ENCODE measurements around the gene AGPAT2. TPM values are rescaled to one million over a fixed set of nuclear protein-coding genes. Genes with fewer than 3 reads are reported as not detected.

The AGPAT2 gene
- total and polyA plus RNA-seq, 2 donors (not counting 1 experiment from before 2014, with no cell fraction given): 25.1 to 43.3 TPM

DNA sequence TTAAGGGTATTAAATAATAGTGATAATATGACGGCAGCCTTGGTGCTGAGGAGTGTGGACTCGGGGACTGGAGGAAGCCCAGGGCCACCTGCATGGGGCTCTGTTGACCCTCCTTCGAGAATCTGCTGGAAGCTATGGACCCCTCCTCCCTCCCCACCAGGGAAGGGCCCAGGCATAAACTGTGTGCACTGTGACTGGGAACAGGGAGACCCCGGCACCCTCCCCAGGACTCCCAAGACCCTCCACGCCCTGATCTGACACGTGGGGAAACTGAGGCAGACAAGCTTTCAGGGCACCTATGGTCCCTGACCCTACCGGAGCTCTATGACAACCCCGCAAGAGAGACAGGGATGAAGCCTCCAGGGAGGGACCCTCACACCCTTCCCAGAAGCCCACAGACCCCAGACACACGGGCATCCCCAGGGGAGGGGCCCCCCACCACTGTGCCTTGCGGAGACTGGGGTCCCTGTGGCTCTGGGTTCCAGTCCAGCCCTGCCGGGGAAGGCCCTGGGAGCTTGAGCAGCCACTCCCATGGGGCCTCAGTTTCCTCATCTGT lies 31.0 kb downstream of the AGPAT2 start:
- Histone ChIP-seq H2AFZ (ENCODE audit: low read length) (no peak overlapping the region), H3K79me2 (ENCODE audit: control insufficient read depth, insufficient read depth, low read length) (no peaks in the 10 kb centered on the region), H3K4me1 (ENCODE audit: control insufficient read depth, extremely low read depth, insufficient read depth, low read length) (no peaks in the 10 kb centered on the region), H3K9ac (ENCODE audit: insufficient read depth, low read length) (no peak overlapping the region), H3K4me3 (replicated peaks in 1 of 4; ENCODE audit: control extremely low read depth in 1 of 4, insufficient read depth in 1 of 4, low read depth in 3 of 4, low read length in 4 of 4) (no peak overlapping the region), H4K20me1 (ENCODE audit: control insufficient read depth, extremely low read depth, insufficient read depth, low read length) (no peaks in the 10 kb centered on the region), H3K36me3 (ENCODE audit: control insufficient read depth, insufficient read depth, low read length) (no peaks in the 10 kb centered on the region), H3K27ac (ENCODE audit: insufficient read depth, low read length) (no peak overlapping the region), H3K9me3 (ENCODE audit: control insufficient read depth, insufficient read depth, low read depth, low read length) (no peaks in the 10 kb centered on the region), H3K27me3 (ENCODE audit: control insufficient read depth, insufficient read depth, low read length) (peaks cover 9% of the 10 kb centered on the region), H3K4me2 (ENCODE audit: extremely low read depth, insufficient read depth, low read length) (no peak overlapping the region)
- no peak for TF ChIP-seq EZH2 (IDR thresholded peaks at IDR 0.05; ENCODE audit: low read length, missing control alignments)
- TF ChIP-seq, protein P1, sequence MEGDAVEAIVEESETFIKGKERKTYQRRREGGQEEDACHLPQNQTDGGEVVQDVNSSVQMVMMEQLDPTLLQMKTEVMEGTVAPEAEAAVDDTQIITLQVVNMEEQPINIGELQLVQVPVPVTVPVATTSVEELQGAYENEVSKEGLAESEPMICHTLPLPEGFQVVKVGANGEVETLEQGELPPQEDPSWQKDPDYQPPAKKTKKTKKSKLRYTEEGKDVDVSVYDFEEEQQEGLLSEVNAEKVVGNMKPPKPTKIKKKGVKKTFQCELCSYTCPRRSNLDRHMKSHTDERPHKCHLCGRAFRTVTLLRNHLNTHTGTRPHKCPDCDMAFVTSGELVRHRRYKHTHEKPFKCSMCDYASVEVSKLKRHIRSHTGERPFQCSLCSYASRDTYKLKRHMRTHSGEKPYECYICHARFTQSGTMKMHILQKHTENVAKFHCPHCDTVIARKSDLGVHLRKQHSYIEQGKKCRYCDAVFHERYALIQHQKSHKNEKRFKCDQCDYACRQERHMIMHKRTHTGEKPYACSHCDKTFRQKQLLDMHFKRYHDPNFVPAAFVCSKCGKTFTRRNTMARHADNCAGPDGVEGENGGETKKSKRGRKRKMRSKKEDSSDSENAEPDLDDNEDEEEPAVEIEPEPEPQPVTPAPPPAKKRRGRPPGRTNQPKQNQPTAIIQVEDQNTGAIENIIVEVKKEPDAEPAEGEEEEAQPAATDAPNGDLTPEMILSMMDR (conservative IDR thresholded peaks at IDR 0.05 in 1 of 2, IDR thresholded peaks at IDR 0.05 in 1 of 2; ENCODE audit: low read depth in 1 of 2, low read length in 2 of 2): no peak
- no peak for DNase-seq (ENCODE audit: low read depth in 2 of 2)

DNA sequence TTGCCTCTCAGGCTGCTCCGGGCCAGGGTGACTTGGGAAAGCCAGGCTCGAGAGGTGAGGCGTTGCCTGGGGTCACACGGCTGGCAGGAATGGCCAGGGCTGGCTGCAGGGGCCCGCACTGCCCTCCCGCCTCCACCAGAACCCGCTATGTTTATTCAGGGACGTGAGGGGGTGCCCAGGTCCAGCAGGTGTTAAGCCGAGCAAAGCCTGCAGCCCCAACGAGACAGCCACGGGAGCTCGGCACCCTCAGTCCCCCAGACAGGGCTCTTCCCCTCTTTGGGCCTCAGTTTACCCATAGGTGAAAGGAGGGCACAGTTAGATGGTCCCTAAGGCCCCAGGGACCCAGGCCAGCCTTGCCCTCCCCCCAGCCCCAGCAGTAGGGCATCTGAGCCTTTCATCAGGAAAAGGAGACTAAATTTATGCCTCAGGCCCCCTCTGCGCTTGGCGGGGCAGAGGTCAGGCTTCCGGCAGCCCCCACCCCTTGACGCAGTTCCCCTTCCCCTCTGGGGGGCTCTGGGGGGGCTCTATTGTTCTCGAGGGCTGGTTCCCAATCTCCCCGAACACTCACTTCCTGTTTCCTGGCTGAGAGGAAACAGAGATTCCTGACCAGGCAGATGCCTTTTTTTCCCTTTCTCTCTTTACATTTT lies 31.6 kb downstream of the AGPAT2 start:
- Histone ChIP-seq H3K9me3 (ENCODE audit: control insufficient read depth, insufficient read depth, low read depth, low read length) (no peaks in the 10 kb centered on the region), H4K20me1 (ENCODE audit: control insufficient read depth, extremely low read depth, insufficient read depth, low read length) (no peaks in the 10 kb centered on the region), H3K4me3 (replicated peaks in 1 of 4; ENCODE audit: control extremely low read depth in 1 of 4, insufficient read depth in 1 of 4, low read depth in 3 of 4, low read length in 4 of 4) (no peak overlapping the region), H3K27ac (ENCODE audit: insufficient read depth, low read length) (no peak overlapping the region), H3K27me3 (ENCODE audit: control insufficient read depth, insufficient read depth, low read length) (peaks cover 9% of the 10 kb centered on the region), H3K36me3 (ENCODE audit: control insufficient read depth, insufficient read depth, low read length) (no peaks in the 10 kb centered on the region), H2AFZ (ENCODE audit: low read length) (no peak overlapping the region), H3K4me2 (ENCODE audit: extremely low read depth, insufficient read depth, low read length) (no peak overlapping the region), H3K4me1 (ENCODE audit: control insufficient read depth, extremely low read depth, insufficient read depth, low read length) (no peaks in the 10 kb centered on the region), H3K79me2 (ENCODE audit: control insufficient read depth, insufficient read depth, low read length) (no peaks in the 10 kb centered on the region), H3K9ac (ENCODE audit: insufficient read depth, low read length) (no peak overlapping the region)
- no peak for DNase-seq (ENCODE audit: low read depth in 2 of 2)
- TF ChIP-seq, protein P1 (conservative IDR thresholded peaks at IDR 0.05 in 1 of 2, IDR thresholded peaks at IDR 0.05 in 1 of 2; ENCODE audit: low read depth in 1 of 2, low read length in 2 of 2): no peak
- no peak for TF ChIP-seq EZH2 (IDR thresholded peaks at IDR 0.05; ENCODE audit: low read length, missing control alignments)

DNA sequence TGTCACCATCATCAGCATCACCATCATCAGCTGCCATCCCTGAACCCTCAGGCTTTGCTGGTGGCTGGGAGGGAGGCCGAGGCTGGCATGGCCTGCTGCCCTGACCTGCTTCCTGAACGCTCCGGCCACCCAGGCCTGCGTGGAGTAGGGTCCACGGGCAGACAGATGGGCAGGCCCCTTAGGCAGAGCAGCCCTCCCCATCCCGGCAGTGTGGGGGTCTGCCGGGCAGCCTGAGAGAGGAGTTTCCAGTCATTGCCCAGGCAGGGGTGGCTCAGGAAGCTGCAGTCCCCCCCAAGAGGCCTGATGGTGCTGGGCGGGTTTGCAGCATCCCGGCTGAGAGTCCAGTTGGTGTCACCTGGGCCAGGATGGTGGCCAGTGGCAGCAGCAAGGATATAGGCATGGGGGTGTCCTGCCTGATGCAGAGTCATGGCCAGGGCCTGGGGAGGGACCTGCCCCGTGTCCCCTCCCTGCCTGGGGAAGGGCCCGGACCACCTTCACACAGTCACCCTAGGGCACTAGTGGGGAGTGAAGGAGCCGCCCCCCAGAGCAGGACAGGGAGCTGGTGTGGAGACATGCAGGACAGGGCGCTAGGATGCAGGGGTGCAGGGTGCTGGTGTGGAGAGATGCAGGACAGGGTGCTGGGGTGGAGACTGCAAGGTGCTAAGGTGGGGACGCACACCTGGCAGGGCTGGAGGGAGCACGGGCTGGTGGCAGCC lies 32.3 kb downstream of the AGPAT2 start:
- Histone ChIP-seq H3K9me3 (ENCODE audit: control insufficient read depth, insufficient read depth, low read depth, low read length) (no peaks in the 10 kb centered on the region), H3K4me1 (ENCODE audit: control insufficient read depth, extremely low read depth, insufficient read depth, low read length) (no peaks in the 10 kb centered on the region), H3K4me3 (replicated peaks in 1 of 4; ENCODE audit: control extremely low read depth in 1 of 4, insufficient read depth in 1 of 4, low read depth in 3 of 4, low read length in 4 of 4) (no peak overlapping the region), H2AFZ (ENCODE audit: low read length) (no peak overlapping the region), H3K4me2 (ENCODE audit: extremely low read depth, insufficient read depth, low read length) (no peak overlapping the region), H3K9ac (ENCODE audit: insufficient read depth, low read length) (no peak overlapping the region), H3K36me3 (ENCODE audit: control insufficient read depth, insufficient read depth, low read length) (no peaks in the 10 kb centered on the region), H3K27ac (ENCODE audit: insufficient read depth, low read length) (no peak overlapping the region), H4K20me1 (ENCODE audit: control insufficient read depth, extremely low read depth, insufficient read depth, low read length) (no peaks in the 10 kb centered on the region), H3K79me2 (ENCODE audit: control insufficient read depth, insufficient read depth, low read length) (no peaks in the 10 kb centered on the region), H3K27me3 (ENCODE audit: control insufficient read depth, insufficient read depth, low read length) (peaks cover 9% of the 10 kb centered on the region)
- TF ChIP-seq EZH2 (IDR thresholded peaks at IDR 0.05; ENCODE audit: low read length, missing control alignments): no peak
- TF ChIP-seq, protein P1 (conservative IDR thresholded peaks at IDR 0.05 in 1 of 2, IDR thresholded peaks at IDR 0.05 in 1 of 2; ENCODE audit: low read depth in 1 of 2, low read length in 2 of 2): no peak
- no peak for DNase-seq (ENCODE audit: low read depth in 2 of 2)

Measured in fibroblast of lung (primary cell).